Panc1 (cell line): ENCODE measurements around the gene KDM1A.
"Not testable (repeated sequence)": the region's sequence is repeated elsewhere in the genome, so short reads cannot be mapped to it uniquely, and the experiment has no call there.

Experiments used
- POLR2AphosphoS5 ChIP-seq: IDR thresholded peaks from 2 replicates; pipeline ENCODE4 v1.6.1; 2012; ENCODE audit warnings: mild to moderate bottlenecking, low read depth, low read length, moderate library complexity
- SIN3A ChIP-seq: IDR thresholded peaks from 2 replicates; pipeline ENCODE4 v1.6.1; 2012; ENCODE audit warnings: low read depth, mild to moderate bottlenecking, low read length, moderate library complexity, borderline replicate concordance; ENCODE audit not compliant: insufficient read depth
- TCF7L2 ChIP-seq: IDR thresholded peaks from 2 replicates; pipeline ENCODE4 v1.6.1; 2011; ENCODE audit warnings: mild to moderate bottlenecking, low read depth, low read length, inconsistent platforms
- TF ChIP-seq, protein P1 (sequence below): fragments of 450-650 bp; IDR thresholded peaks from 2 replicates; pipeline ENCODE4 v1.5.1; 2017; ENCODE audit warnings: mild to moderate bottlenecking

DNA sequence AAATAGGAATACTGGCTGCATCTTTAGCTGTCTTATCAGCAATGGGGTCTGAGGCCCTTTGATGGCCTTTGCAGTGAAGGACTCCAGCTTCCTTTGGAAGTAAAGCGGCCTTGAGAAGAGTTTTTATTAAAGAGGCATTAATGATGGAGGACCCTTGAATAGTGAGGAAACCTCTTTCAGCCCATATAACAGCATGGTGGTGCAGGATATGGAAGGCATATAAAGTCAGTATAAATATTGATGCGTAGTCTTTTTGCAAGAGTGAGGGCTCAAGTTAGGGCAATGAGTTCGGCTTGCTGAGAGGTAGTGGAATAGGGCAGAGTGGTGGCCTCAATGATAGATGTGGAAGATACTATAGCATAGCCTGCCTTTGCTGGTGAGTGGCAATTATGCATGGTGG is 19.1 kb upstream of the KDM1A start:
- TF ChIP-seq, protein P1, sequence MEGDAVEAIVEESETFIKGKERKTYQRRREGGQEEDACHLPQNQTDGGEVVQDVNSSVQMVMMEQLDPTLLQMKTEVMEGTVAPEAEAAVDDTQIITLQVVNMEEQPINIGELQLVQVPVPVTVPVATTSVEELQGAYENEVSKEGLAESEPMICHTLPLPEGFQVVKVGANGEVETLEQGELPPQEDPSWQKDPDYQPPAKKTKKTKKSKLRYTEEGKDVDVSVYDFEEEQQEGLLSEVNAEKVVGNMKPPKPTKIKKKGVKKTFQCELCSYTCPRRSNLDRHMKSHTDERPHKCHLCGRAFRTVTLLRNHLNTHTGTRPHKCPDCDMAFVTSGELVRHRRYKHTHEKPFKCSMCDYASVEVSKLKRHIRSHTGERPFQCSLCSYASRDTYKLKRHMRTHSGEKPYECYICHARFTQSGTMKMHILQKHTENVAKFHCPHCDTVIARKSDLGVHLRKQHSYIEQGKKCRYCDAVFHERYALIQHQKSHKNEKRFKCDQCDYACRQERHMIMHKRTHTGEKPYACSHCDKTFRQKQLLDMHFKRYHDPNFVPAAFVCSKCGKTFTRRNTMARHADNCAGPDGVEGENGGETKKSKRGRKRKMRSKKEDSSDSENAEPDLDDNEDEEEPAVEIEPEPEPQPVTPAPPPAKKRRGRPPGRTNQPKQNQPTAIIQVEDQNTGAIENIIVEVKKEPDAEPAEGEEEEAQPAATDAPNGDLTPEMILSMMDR, result not testable (repeated sequence)
- not testable (repeated sequence) for TF ChIP-seq SIN3A, TCF7L2, POLR2AphosphoS5
